H9 (cell line): ENCODE data around the gene LIM2. TPM values are rescaled to one million over a fixed set of nuclear protein-coding genes. Genes with fewer than 3 reads are reported as not detected.
A peak's percentile ranks its signal among the peaks of the same experiment; 100 is the strongest.

Experiments
- DNase-seq: peaks from one replicate; pipeline ENCODE4 v3.0.0-alpha.2; 2017
- H2AFZ ChIP-seq: one replicate; pipeline ENCODE4 v1.6.1; 2013; ENCODE audit warnings: mild to moderate bottlenecking, low read length, control low read depth, moderate library complexity
- H2AK5ac ChIP-seq: 2 replicates; pipeline ENCODE4 v1.6.1; 2013; ENCODE audit warnings: low read length, control low read depth, mixed read lengths; ENCODE audit not compliant: insufficient read length
- H2BK120ac ChIP-seq: one replicate; pipeline ENCODE4 v1.6.1; 2013; ENCODE audit warnings: low read depth, mild to moderate bottlenecking, low read length, control low read depth, inconsistent platforms; ENCODE audit not compliant: poor library complexity, severe bottlenecking
- H2BK12ac ChIP-seq: 2 replicates; pipeline ENCODE4 v1.6.1; 2013; ENCODE audit warnings: low read length, control low read depth, mixed read lengths, low read depth; ENCODE audit not compliant: insufficient read length
- H2BK15ac ChIP-seq: 2 replicates; pipeline ENCODE4 v1.6.1; 2013; ENCODE audit warnings: low read depth, low read length, control low read depth
- H2BK20ac ChIP-seq: one replicate; pipeline ENCODE4 v1.6.1; 2013; ENCODE audit warnings: low read depth, mild to moderate bottlenecking, low read length, control low read depth, inconsistent platforms; ENCODE audit not compliant: poor library complexity, severe bottlenecking
- H2BK5ac ChIP-seq: 2 replicates; pipeline ENCODE4 v1.6.1; 2013; ENCODE audit warnings: low read length, control low read depth, mixed read lengths; ENCODE audit not compliant: insufficient read length
- H3K14ac ChIP-seq: 2 replicates; pipeline ENCODE4 v1.6.1; 2013; ENCODE audit warnings: low read length, control low read depth; ENCODE audit not compliant: insufficient read depth
- H3K18ac ChIP-seq: 2 replicates; pipeline ENCODE4 v1.6.1; 2013; ENCODE audit warnings: low read depth, mild to moderate bottlenecking, mixed read lengths, low read length, control low read depth; ENCODE audit not compliant: insufficient read length
- H3K23ac ChIP-seq: 2 replicates; pipeline ENCODE4 v1.6.1; 2013; ENCODE audit warnings: low read length, control low read depth, mixed read lengths, low read depth; ENCODE audit not compliant: insufficient read length
- H3K23me2 ChIP-seq: 2 replicates; pipeline ENCODE4 v1.6.1; 2013; ENCODE audit warnings: low read depth, mild to moderate bottlenecking, mixed read lengths, low read length, control low read depth; ENCODE audit not compliant: insufficient read length, poor library complexity, severe bottlenecking
- H3K27ac ChIP-seq: 2 replicates; pipeline ENCODE4 v1.5.1; 2013; ENCODE audit warnings: low read length, control low read depth, mixed read lengths, low read depth; ENCODE audit not compliant: insufficient read length
- H3K27me3 ChIP-seq: 2 replicates; pipeline ENCODE4 v1.6.1; 2013; ENCODE audit warnings: low read length, control low read depth, inconsistent platforms; ENCODE audit not compliant: insufficient read depth
- H3K4ac ChIP-seq: 2 replicates; pipeline ENCODE4 v1.6.1; 2013; ENCODE audit warnings: low read depth, mild to moderate bottlenecking, control low read depth, inconsistent platforms, low read length, moderate library complexity
- H3K4me1 ChIP-seq: 2 replicates; pipeline ENCODE4 v1.6.1; 2013; ENCODE audit warnings: low read length, control low read depth, inconsistent platforms; ENCODE audit not compliant: insufficient read depth
- H3K4me2 ChIP-seq: 2 replicates; pipeline ENCODE4 v1.6.1; 2013; ENCODE audit warnings: low read length, control low read depth, mixed read lengths; ENCODE audit not compliant: insufficient read length, insufficient read depth
- H3K56ac ChIP-seq: 2 replicates; pipeline ENCODE4 v1.6.1; 2013; ENCODE audit warnings: low read depth, mild to moderate bottlenecking, mixed read lengths, low read length, control low read depth; ENCODE audit not compliant: insufficient read length
- H3K79me1 ChIP-seq: 2 replicates; pipeline ENCODE4 v1.6.1; 2013; ENCODE audit warnings: low read depth, mild to moderate bottlenecking, moderate library complexity, low read length, control low read depth, inconsistent platforms; ENCODE audit not compliant: insufficient read depth, poor library complexity, severe bottlenecking
- H3K79me2 ChIP-seq: 2 replicates; pipeline ENCODE4 v1.6.1; 2013; ENCODE audit warnings: low read length, control low read depth, inconsistent platforms; ENCODE audit not compliant: insufficient read depth
- H3K9ac ChIP-seq: 2 replicates; pipeline ENCODE4 v1.6.1; 2013; ENCODE audit warnings: low read length, control low read depth, mixed read lengths; ENCODE audit not compliant: insufficient read length; ENCODE audit errors: extremely low read depth
- H3K9me3 ChIP-seq: one replicate; pipeline ENCODE4 v1.6.1; 2013; ENCODE audit warnings: low read depth, low read length, inconsistent platforms; ENCODE audit not compliant: control insufficient read depth
- H3T11ph ChIP-seq: one replicate; pipeline ENCODE4 v1.6.1; 2013; ENCODE audit warnings: mild to moderate bottlenecking, low read length, control low read depth, inconsistent platforms
- H4K20me1 ChIP-seq: one replicate; pipeline ENCODE4 v1.6.1; 2013; ENCODE audit not compliant: control insufficient read depth, insufficient read length, insufficient read depth
- H4K5ac ChIP-seq: 2 replicates; pipeline ENCODE4 v1.6.1; 2013; ENCODE audit warnings: low read depth, mild to moderate bottlenecking, mixed read lengths, low read length, control low read depth; ENCODE audit not compliant: insufficient read length
- H4K8ac ChIP-seq: replicated peaks from 2 replicates; pipeline ENCODE4 v1.6.1; 2013; ENCODE audit warnings: low read length, control low read depth, mixed read lengths, low read depth; ENCODE audit not compliant: insufficient read length
- H4K91ac ChIP-seq: 2 replicates; pipeline ENCODE4 v1.6.1; 2013; ENCODE audit warnings: low read depth, mild to moderate bottlenecking, moderate library complexity, mixed read lengths, low read length, control low read depth; ENCODE audit not compliant: insufficient read length
- H3K27ac Mint-ChIP-seq, 3 experiments: 2 replicates in 2 of 3; 3 replicates in 1 of 3; pipeline ENCODE4 v1.8.0; 2020 to 2021; ENCODE audit warnings: mixed read lengths in 3 of 3, mild to moderate bottlenecking in 1 of 3, moderate library complexity in 1 of 3
- H3K27me3 Mint-ChIP-seq: 2 replicates; pipeline ENCODE4 v1.8.0; 2021; ENCODE audit warnings: low read depth, mild to moderate bottlenecking, moderate library complexity, mixed read lengths
- H3K36me3 Mint-ChIP-seq, 3 experiments: 2 replicates in 2 of 3; 3 replicates in 1 of 3; pipeline ENCODE4 v1.8.0; 2020 to 2021; ENCODE audit warnings: low read depth in 3 of 3, mixed read lengths in 3 of 3; ENCODE audit not compliant: insufficient read depth in 1 of 3
- H3K4me1 Mint-ChIP-seq, 2 experiments: 2 replicates each; pipeline ENCODE4 v1.8.0; 2020; ENCODE audit warnings: mixed read lengths in 2 of 2
- H3K4me3 Mint-ChIP-seq, 2 experiments: 2 replicates in 1 of 2; 3 replicates in 1 of 2; pipeline ENCODE4 v1.8.0; 2020 to 2021; ENCODE audit warnings: mild to moderate bottlenecking in 2 of 2, mixed read lengths in 2 of 2, moderate library complexity in 1 of 2
- H3K9me3 Mint-ChIP-seq, 2 experiments: 2 replicates in 1 of 2; 3 replicates in 1 of 2; pipeline ENCODE4 v1.8.0; 2020; ENCODE audit warnings: mild to moderate bottlenecking in 2 of 2, mixed read lengths in 2 of 2, moderate library complexity in 1 of 2
- WGBS: extraction: QIAGEN DNeasy Blood & Tissue Kit; methylation state at CpG from one replicate; pipeline ENCODE4 v1.1.7; 2013; ENCODE audit warnings: missing lambda C conversion rate, low lambda C conversion rate, mixed read lengths; ENCODE audit not compliant: insufficient read length; ENCODE audit errors: extremely low coverage; 5-methylcytosine and 5-hydroxymethylcytosine counted together
- total RNA-seq: library from RNA; stranded (reverse); gene quantifications from 2 replicates; pipeline ENCODE4 v1.2.1, GENCODE V29; 2021
- TF ChIP-seq, protein P1 (sequence below): fragments of 200-600 bp; sonication (generic); conservative IDR thresholded peaks from 3 replicates; pipeline ENCODE4 v1.8.0; 2021; ENCODE audit warnings: antibody characterized with exemption, mild to moderate bottlenecking

The LIM2 gene
- total RNA-seq, 1 experiment from 2014 or later = not detected

GRCh38 chr19:51407511-51408131 lies 19.8 kb upstream of the LIM2 start:
- H3K79me1 ChIP-seq = no peaks in the 10 kb centered on the region
- peaks cover 27 to 29% of the 10 kb centered on the region in 2 experiments for H3K9me3 Mint-ChIP-seq
- no CpG with 5 or more reads among the region's 6 CpGs for WGBS
- peaks cover 27 to 43% (median 35%) of the 10 kb centered on the region in 3 experiments for H3K36me3 Mint-ChIP-seq
- DNase-seq = peak; percentile 74
- no peak overlapping the region for H3K4ac ChIP-seq
- H4K8ac ChIP-seq = no peak overlapping the region
- no peak overlapping the region for H4K5ac ChIP-seq
- H2BK15ac ChIP-seq = no peak overlapping the region
- no peak overlapping the region for H3T11ph ChIP-seq
- H3K9me3 ChIP-seq = peaks cover 10% of the 10 kb centered on the region
- H2BK120ac ChIP-seq = no peak overlapping the region
- no peaks in the 10 kb centered on the region for H3K23me2 ChIP-seq
- H3K18ac ChIP-seq = no peak overlapping the region
- peaks cover 10% of the 10 kb centered on the region; the same call in 1 of the 2 replicates for H3K4me1 ChIP-seq
- H3K9ac ChIP-seq = no peak overlapping the region
- no peak overlapping the region for H2AFZ ChIP-seq
- no peak overlapping the region for H2BK5ac ChIP-seq
- H3K56ac ChIP-seq = no peak overlapping the region
- H3K27ac Mint-ChIP-seq = peak overlapping the region in 2 of 3 experiments; percentile 72 to 95; a peak in 4 of 7 replicates
- H2BK12ac ChIP-seq = no peak overlapping the region
- no peak overlapping the region for H2AK5ac ChIP-seq
- H4K20me1 ChIP-seq = no peaks in the 10 kb centered on the region
- H2BK20ac ChIP-seq = no peak overlapping the region
- H3K79me2 ChIP-seq = no peaks in the 10 kb centered on the region
- H3K27me3 ChIP-seq = no peaks in the 10 kb centered on the region
- no peak overlapping the region for H3K4me3 Mint-ChIP-seq
- TF ChIP-seq, protein P1, sequence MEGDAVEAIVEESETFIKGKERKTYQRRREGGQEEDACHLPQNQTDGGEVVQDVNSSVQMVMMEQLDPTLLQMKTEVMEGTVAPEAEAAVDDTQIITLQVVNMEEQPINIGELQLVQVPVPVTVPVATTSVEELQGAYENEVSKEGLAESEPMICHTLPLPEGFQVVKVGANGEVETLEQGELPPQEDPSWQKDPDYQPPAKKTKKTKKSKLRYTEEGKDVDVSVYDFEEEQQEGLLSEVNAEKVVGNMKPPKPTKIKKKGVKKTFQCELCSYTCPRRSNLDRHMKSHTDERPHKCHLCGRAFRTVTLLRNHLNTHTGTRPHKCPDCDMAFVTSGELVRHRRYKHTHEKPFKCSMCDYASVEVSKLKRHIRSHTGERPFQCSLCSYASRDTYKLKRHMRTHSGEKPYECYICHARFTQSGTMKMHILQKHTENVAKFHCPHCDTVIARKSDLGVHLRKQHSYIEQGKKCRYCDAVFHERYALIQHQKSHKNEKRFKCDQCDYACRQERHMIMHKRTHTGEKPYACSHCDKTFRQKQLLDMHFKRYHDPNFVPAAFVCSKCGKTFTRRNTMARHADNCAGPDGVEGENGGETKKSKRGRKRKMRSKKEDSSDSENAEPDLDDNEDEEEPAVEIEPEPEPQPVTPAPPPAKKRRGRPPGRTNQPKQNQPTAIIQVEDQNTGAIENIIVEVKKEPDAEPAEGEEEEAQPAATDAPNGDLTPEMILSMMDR = peak; percentile 69
- no peak overlapping the region for H3K23ac ChIP-seq
- no peak overlapping the region for H3K14ac ChIP-seq
- H4K91ac ChIP-seq = no peak overlapping the region
- H3K4me2 ChIP-seq = no peak overlapping the region
- peaks cover 4% of the 10 kb centered on the region for H3K27me3 Mint-ChIP-seq
- peaks cover 35 to 38% of the 10 kb centered on the region in 2 experiments for H3K4me1 Mint-ChIP-seq
- no peak overlapping the region for H3K27ac ChIP-seq
